Gastroesophageal sphincter (tissue), 3 donors: Measurements from ENCODE around the gene BMPR1A.

Experiments used
- EP300 ChIP-seq: sonication (generic); formaldehyde crosslinking; IDR thresholded peaks from one replicate; pipeline ENCODE4 v1.6.1; 2017; ENCODE audit warnings: antibody characterized with exemption, mild to moderate bottlenecking
- TF ChIP-seq, protein P1 (sequence below), 4 experiments: fragments of 200-600 bp in 2 of 4; fragments of 450-650 bp in 2 of 4; sonication (generic) in 1 of 4; IDR thresholded peaks; one replicate each; pipeline ENCODE4 v1.5.1; 2017 to 2019; ENCODE audit warnings: antibody characterized with exemption in 4 of 4, mild to moderate bottlenecking in 2 of 4, moderate library complexity in 2 of 4

DNA sequence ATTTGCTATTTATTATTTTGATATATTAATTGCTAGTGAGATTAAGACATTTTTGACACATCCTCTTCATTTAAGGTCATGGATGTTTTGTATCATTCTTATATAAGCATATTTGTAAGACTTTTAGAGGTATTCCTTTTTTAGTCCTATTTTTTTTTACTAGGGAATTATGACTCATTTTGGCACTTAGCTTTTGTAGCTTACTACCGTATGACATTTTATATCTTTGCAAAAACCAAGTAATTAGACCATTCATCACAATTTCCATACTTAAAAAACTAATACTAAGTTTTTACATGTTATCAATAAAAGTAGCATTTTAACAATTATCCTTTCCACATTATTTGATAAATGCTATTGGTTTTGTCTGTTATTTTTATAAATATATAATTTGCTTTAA, 41.6 kb downstream of the BMPR1A start:
- TF ChIP-seq, protein P1, sequence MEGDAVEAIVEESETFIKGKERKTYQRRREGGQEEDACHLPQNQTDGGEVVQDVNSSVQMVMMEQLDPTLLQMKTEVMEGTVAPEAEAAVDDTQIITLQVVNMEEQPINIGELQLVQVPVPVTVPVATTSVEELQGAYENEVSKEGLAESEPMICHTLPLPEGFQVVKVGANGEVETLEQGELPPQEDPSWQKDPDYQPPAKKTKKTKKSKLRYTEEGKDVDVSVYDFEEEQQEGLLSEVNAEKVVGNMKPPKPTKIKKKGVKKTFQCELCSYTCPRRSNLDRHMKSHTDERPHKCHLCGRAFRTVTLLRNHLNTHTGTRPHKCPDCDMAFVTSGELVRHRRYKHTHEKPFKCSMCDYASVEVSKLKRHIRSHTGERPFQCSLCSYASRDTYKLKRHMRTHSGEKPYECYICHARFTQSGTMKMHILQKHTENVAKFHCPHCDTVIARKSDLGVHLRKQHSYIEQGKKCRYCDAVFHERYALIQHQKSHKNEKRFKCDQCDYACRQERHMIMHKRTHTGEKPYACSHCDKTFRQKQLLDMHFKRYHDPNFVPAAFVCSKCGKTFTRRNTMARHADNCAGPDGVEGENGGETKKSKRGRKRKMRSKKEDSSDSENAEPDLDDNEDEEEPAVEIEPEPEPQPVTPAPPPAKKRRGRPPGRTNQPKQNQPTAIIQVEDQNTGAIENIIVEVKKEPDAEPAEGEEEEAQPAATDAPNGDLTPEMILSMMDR (IDR thresholded peaks at IDR 0.05), result no peak
- TF ChIP-seq EP300, result no peak
